ENCODE results near the gene RCBTB1.

Gene RCBTB1

GRCh38 chr13:49553888-49554287 is 31.5 kb downstream of the RCBTB1 start:
- no peak overlapping the region for H3K4me3 ChIP-seq (ENCODE audit: low read depth, low read length)
- no peak for TF ChIP-seq CTCF (IDR thresholded peaks at IDR 0.05; ENCODE audit: borderline replicate concordance, insufficient read depth, low read depth, low read length)

GRCh38 chr13:49550942-49551644 is 34.3 kb downstream of the RCBTB1 start:
- no peak for TF ChIP-seq CTCF (IDR thresholded peaks at IDR 0.05; ENCODE audit: borderline replicate concordance, insufficient read depth, low read depth, low read length)
- no peak overlapping the region for H3K4me3 ChIP-seq (ENCODE audit: low read depth, low read length)

GRCh38 chr13:49549289-49549688 is 36.1 kb downstream of the RCBTB1 start:
- TF ChIP-seq CTCF (IDR thresholded peaks at IDR 0.05; ENCODE audit: borderline replicate concordance, insufficient read depth, low read depth, low read length), result no peak
- H3K4me3 ChIP-seq (ENCODE audit: low read depth, low read length), result no peak overlapping the region

- TF ChIP-seq CTCF (IDR thresholded peaks at IDR 0.05; ENCODE audit: borderline replicate concordance, insufficient read depth, low read depth, low read length), result no peak
- no peak overlapping the region for H3K4me3 ChIP-seq (ENCODE audit: low read depth, low read length)
Measured at GRCh38 chr13:49546561-49546960, 38.8 kb downstream of the RCBTB1 start.

GRCh38 chr13:49545661-49546060 is 39.7 kb downstream of the RCBTB1 start:
- H3K4me3 ChIP-seq (ENCODE audit: low read depth, low read length), result no peak overlapping the region
- TF ChIP-seq CTCF (IDR thresholded peaks at IDR 0.05; ENCODE audit: borderline replicate concordance, insufficient read depth, low read depth, low read length), result no peak

- TF ChIP-seq CTCF (IDR thresholded peaks at IDR 0.05; ENCODE audit: borderline replicate concordance, insufficient read depth, low read depth, low read length), result no peak
- H3K4me3 ChIP-seq (ENCODE audit: low read depth, low read length), result no peak overlapping the region
Measured at GRCh38 chr13:49543656-49544055, 41.7 kb downstream of the RCBTB1 start.

GRCh38 chr13:49540552-49540951 is 44.8 kb downstream of the RCBTB1 start:
- H3K4me3 ChIP-seq (ENCODE audit: low read depth, low read length), result no peak overlapping the region
- TF ChIP-seq CTCF (IDR thresholded peaks at IDR 0.05; ENCODE audit: borderline replicate concordance, insufficient read depth, low read depth, low read length), result no peak
